ENCODE results near the gene PRR11.
A peak's percentile ranks its signal among the peaks of the same experiment; 100 is the strongest.

The PRR11 gene

DNA sequence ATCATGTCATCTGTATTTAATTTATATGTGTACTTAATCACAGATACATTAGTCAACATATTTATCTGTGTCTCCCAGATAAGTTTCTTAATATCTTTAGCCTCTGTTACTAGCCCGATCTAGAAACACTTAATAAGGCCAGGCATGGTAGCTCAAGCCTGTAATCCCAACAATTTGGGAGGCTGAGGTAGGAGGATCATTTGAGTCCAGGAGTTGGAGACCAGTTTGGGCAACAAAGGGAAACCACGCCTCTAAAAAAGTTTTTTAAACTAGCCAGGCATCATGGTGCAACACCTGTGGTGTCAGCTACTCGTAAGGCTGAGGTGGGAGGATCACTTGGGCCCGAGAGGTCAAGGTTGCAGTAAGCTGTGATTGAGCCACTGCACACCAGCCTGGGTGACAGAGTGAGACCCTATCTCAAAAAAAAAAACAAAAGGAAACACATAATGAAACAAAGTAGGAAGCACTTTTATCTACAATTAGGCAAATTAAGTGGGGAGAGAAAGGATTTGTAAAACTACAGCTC, 9.9 kb upstream of the PRR11 start:
- ATAC-seq (ENCODE audit: insufficient read depth, low read depth), result no peak
- no peaks in the 10 kb centered on the region for H3K27me3 ChIP-seq (ENCODE audit: insufficient read depth, low read length, poor library complexity)
- no peaks in the 10 kb centered on the region for H3K9me3 ChIP-seq (ENCODE audit: insufficient read depth, low read length, severe bottlenecking)
- H4K20me1 ChIP-seq (ENCODE audit: insufficient read depth, low read length), result peaks cover 85% of the 10 kb centered on the region
- no peak overlapping the region for H2AFZ ChIP-seq (ENCODE audit: low read depth, low read length)
- H3K4me2 ChIP-seq (ENCODE audit: insufficient read depth, low read length), result no peak overlapping the region
- DNase-seq, result no peak
- peaks cover 21% of the 10 kb centered on the region for H3K4me1 ChIP-seq (ENCODE audit: insufficient read depth, low read length)
- peaks cover 100% of the 10 kb centered on the region for H3K79me2 ChIP-seq (ENCODE audit: insufficient read depth, low read length)
- H3K36me3 ChIP-seq (ENCODE audit: insufficient read depth, low read length), result peaks cover 46% of the 10 kb centered on the region
- TF ChIP-seq EZH2 (IDR thresholded peaks at IDR 0.05; ENCODE audit: borderline replicate concordance, low read depth, low read length, severe bottlenecking), result no peak
- TF ChIP-seq, protein P1, sequence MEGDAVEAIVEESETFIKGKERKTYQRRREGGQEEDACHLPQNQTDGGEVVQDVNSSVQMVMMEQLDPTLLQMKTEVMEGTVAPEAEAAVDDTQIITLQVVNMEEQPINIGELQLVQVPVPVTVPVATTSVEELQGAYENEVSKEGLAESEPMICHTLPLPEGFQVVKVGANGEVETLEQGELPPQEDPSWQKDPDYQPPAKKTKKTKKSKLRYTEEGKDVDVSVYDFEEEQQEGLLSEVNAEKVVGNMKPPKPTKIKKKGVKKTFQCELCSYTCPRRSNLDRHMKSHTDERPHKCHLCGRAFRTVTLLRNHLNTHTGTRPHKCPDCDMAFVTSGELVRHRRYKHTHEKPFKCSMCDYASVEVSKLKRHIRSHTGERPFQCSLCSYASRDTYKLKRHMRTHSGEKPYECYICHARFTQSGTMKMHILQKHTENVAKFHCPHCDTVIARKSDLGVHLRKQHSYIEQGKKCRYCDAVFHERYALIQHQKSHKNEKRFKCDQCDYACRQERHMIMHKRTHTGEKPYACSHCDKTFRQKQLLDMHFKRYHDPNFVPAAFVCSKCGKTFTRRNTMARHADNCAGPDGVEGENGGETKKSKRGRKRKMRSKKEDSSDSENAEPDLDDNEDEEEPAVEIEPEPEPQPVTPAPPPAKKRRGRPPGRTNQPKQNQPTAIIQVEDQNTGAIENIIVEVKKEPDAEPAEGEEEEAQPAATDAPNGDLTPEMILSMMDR (IDR thresholded peaks at IDR 0.05; ENCODE audit: borderline replicate concordance, extremely low read depth, low read length, poor library complexity, severe bottlenecking), result no peak
- no peak overlapping the region for H3K9ac ChIP-seq (ENCODE audit: low read depth, low read length)
- H3K4me3 ChIP-seq (ENCODE audit: low read depth in 1 of 2, low read length in 2 of 2), result no peak overlapping the region
- H3K27ac ChIP-seq (ENCODE audit: low read length), result no peak overlapping the region

DNA sequence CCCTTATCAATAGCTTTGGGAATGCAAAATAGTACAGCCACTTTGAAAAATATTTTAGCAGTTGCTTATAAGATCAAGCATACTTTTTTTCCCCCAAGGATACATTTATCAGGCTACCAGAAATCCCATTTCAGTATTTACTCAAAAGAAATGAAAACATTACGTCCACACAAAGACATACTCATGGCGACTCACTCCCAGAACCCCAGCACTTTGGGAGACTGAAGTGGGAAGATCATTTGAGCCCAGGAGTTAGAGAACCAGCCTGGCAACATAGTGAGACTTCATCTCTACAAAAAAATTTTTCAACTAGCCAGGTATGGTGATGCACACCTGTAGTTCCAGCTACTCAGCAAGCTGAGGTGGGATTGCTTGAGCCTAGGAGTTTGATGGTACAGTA, 6.5 kb upstream of the PRR11 start:
- H4K20me1 ChIP-seq (ENCODE audit: insufficient read depth, low read length), result peaks cover 68% of the 10 kb centered on the region
- ATAC-seq (ENCODE audit: insufficient read depth, low read depth) (no peak), DNase-seq (no peak)
- H3K27me3 ChIP-seq (ENCODE audit: insufficient read depth, low read length, poor library complexity), result no peaks in the 10 kb centered on the region
- H3K36me3 ChIP-seq (ENCODE audit: insufficient read depth, low read length), result peaks cover 38% of the 10 kb centered on the region
- TF ChIP-seq, protein P1 (IDR thresholded peaks at IDR 0.05; ENCODE audit: borderline replicate concordance, extremely low read depth, low read length, poor library complexity, severe bottlenecking), result no peak
- TF ChIP-seq EZH2 (IDR thresholded peaks at IDR 0.05; ENCODE audit: borderline replicate concordance, low read depth, low read length, severe bottlenecking), result no peak
- no peaks in the 10 kb centered on the region for H3K9me3 ChIP-seq (ENCODE audit: insufficient read depth, low read length, severe bottlenecking)
- H3K4me1 ChIP-seq (ENCODE audit: insufficient read depth, low read length), result peaks cover 53% of the 10 kb centered on the region
- H3K4me2 ChIP-seq (ENCODE audit: insufficient read depth, low read length), result no peak overlapping the region
- H3K4me3 ChIP-seq (ENCODE audit: low read depth in 1 of 2, low read length in 2 of 2), result no peak overlapping the region
- no peak overlapping the region for H3K27ac ChIP-seq (ENCODE audit: low read length)
- no peak overlapping the region for H3K9ac ChIP-seq (ENCODE audit: low read depth, low read length)
- H3K79me2 ChIP-seq (ENCODE audit: insufficient read depth, low read length), result peaks cover 100% of the 10 kb centered on the region
- H2AFZ ChIP-seq (ENCODE audit: low read depth, low read length), result no peak overlapping the region

DNA sequence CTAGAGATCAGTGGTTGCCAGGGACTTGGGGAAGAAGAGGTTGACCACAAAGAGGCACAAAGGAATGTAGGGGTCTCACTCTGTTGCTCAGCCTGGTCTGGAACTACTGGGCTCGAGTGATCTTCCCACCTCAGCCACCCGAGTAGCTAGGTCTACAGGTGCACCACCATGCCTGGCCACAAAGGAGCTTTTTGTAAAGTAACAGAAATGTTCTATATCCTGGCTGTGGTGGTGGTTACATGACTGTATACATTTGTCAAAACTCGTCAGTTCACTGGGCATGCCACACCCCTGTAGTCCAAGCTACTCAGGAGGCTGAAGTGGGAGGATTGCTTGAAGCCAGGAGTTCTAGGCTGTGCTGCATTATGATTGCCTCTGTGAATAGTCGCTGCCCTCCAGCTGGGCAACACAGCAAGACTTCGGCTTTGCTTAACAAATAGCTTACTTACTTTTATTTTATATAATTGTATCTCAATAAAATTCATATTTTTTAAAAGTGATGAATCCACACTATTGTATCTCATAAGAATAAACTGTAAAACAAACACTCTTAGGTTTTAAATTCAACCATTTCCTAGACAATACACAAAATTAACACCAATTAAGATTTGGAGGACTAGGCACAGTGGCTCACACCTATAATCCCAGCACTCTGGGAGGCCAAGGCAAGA, 5.6 kb upstream of the PRR11 start:
- Histone ChIP-seq H3K9ac (ENCODE audit: low read depth, low read length) (no peak overlapping the region), H3K27ac (ENCODE audit: low read length) (peak overlapping the region; percentile 27), H3K79me2 (ENCODE audit: insufficient read depth, low read length) (peaks cover 100% of the 10 kb centered on the region), H3K36me3 (ENCODE audit: insufficient read depth, low read length) (peaks cover 29% of the 10 kb centered on the region), H4K20me1 (ENCODE audit: insufficient read depth, low read length) (peaks cover 59% of the 10 kb centered on the region), H3K9me3 (ENCODE audit: insufficient read depth, low read length, severe bottlenecking) (no peaks in the 10 kb centered on the region), H3K4me1 (ENCODE audit: insufficient read depth, low read length) (peaks cover 53% of the 10 kb centered on the region), H2AFZ (ENCODE audit: low read depth, low read length) (no peak overlapping the region), H3K4me3 (ENCODE audit: low read depth in 1 of 2, low read length in 2 of 2) (peak overlapping the region in 1 of 2 experiments; percentile 7; a peak in 1 of 4 replicates), H3K4me2 (ENCODE audit: insufficient read depth, low read length) (peak overlapping the region; percentile 75), H3K27me3 (ENCODE audit: insufficient read depth, low read length, poor library complexity) (no peaks in the 10 kb centered on the region)
- ATAC-seq (ENCODE audit: insufficient read depth, low read depth), result peak; percentile 10; the same call in 2 of the 3 replicates
- peak; percentile 20 for DNase-seq
- TF ChIP-seq, protein P1 (IDR thresholded peaks at IDR 0.05; ENCODE audit: borderline replicate concordance, extremely low read depth, low read length, poor library complexity, severe bottlenecking), result no peak
- TF ChIP-seq EZH2 (IDR thresholded peaks at IDR 0.05; ENCODE audit: borderline replicate concordance, low read depth, low read length, severe bottlenecking), result no peak

Measured in DND-41 (cell line).